H54 (cell line): ENCODE measurements around the gene OR1L6.
A peak's percentile ranks its signal among the peaks of the same experiment; 100 is the strongest.

Source experiments
- DNase-seq: peaks from one replicate; pipeline ENCODE4 v3.0.0; 2011; ENCODE audit warnings: low spot score, mixed read lengths; ENCODE audit not compliant: insufficient read length
- FAIRE-seq: peaks from 3 replicates; lab custom pipeline; 2011; peaks lifted over from hg19 to GRCh38; lab: Jason Lieb, UNC
- POLR2A ChIP-seq: IDR thresholded peaks from 2 replicates; pipeline ENCODE4 v1.6.1; 2011; ENCODE audit warnings: low read depth, mild to moderate bottlenecking, low read length

OR1L6 gene

DNA sequence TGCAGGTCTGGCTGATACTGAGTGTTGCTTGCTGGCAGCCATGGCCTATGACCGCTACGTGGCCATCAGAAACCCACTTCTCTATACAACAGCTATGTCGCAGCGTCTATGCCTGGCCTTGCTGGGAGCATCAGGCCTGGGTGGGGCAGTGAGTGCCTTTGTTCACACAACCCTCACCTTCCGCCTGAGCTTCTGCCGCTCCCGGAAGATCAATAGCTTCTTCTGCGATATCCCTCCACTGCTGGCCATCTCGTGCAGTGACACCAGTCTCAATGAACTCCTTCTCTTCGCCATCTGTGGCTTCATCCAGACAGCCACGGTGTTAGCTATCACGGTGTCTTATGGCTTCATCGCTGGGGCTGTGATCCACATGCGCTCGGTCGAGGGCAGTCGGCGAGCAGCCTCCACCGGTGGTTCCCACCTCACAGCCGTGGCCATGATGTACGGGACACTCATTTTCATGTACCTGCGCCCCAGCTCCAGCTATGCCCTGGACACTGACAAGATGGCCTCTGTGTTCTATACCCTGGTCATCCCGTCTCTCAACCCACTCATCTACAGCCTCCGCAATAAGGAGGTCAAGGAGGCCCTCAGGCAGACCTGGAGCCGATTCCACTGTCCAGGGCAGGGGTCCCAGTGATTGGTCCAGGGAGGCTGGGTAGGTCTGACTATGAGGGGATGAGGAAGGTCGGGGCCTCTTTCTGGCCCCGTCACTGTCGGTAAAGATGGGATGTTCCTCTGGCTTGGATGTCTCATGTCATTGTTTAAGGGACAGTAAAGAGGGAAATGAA, 47.3 kb downstream of the OR1L6 start:
- no peak for TF ChIP-seq POLR2A
- no peak for FAIRE-seq
- no peak for DNase-seq

DNA sequence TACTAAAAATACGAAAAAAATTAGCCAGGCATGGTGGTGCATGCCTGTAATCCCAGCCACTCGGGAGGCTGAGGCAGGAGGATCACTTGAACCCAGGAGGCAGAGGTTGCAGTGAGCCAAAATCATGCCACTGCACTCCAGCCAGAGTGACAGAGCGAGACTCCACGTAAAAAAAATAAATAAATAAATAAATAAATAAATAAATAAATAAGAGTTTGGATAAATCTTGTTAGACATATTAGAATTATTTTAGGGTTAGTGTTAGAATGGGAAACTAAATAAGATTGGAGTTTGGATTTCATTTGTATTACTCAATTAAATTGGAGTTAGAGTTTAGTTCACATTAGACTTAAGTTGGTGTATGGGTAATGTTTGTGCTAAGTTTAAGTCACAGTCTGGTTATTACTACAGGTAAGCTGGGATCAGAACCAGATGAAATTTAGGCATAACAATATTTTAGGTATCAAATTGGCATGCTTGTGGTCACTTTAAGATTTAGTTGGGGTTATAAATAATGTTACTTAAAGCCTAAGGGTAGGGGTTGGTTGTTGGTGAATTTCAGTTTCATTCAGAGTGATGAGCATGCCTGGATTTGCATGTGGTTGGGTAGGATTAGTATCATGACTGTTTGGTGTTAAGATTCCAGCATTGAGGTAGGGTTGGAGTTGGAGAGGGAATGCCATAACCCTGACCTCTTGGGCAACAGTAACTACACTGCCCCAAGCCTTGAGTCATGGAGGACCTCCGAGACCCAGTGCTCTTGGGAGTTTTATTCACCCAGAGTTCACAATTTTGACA, 50.0 kb downstream of the OR1L6 start:
- DNase-seq, result no peak
- no peak for TF ChIP-seq POLR2A
- no peak for FAIRE-seq

DNA sequence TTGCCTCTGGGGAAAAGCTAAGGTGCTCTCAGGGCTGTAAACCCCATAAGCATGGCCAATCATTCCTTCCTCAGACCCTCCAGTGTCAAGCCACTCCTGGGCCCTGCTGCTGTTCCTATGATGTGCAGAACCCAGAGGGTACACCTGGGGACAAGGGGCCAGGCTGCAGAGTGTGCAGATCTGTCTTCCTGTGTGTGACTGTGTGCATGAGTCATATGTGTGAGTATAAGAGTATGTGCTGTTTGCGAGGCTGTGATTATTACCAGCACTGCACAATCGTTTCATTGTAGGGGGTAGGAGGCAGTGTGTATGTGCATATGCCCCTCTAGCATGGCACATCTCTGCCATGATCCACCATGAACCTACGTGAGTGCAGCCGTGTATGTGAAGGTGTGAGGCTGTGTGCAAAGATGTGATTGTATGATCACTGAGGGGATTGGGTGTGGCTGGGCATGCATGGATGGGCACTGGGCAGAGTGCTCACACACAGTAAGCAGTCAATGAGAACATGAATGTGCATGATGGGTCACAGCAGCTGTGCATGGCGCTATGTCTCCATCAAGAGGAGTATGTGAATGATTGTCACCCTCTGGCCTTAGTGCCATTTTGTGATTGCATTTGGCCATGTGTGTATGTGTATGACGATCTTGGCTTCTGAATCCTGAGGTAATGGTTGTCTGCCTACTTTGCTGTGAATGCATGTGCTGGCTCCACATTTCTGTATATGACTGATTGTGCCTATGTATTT, 55.4 kb downstream of the OR1L6 start:
- DNase-seq, result peak; percentile 52
- FAIRE-seq, result no peak
- no peak for TF ChIP-seq POLR2A
